GM18499 (cell line): ENCODE data around the gene B4GALT6.
A peak's percentile ranks its signal among the peaks of the same experiment; 100 is the strongest.

Source experiments
- ATAC-seq: cut with Tn5 transposase; IDR thresholded peaks from one replicate; pipeline ENCODE4 v1.9.1; 2021; ENCODE audit warnings: moderate number of reproducible peaks; ENCODE audit not compliant: insufficient read depth, unreplicated experiment

B4GALT6 gene

DNA sequence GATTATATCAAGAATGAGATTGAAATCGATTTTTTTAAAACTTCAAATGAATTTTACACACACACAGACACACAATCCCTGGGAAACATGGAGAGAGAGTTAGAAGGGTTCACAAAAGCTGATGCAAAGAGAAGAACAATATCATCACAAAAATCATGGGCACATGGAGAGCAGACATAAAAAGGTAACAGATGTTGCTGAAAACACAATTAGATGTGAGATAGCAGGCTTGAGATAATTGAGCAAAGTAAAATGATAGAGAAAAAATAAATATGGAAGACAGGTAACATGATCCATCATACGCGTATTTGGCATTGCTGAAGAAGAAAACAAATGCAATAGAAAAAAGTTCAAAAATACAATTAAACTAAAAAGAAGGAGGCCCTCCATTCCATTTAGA is 11.6 kb upstream of the B4GALT6 start:
- no peak for ATAC-seq

- no peak for ATAC-seq
These were observed 9.9 kb upstream of the B4GALT6 start for GRCh38 chr18:31694297-31694696.

- no peak for ATAC-seq
These were observed 4.2 kb upstream of the B4GALT6 start for GRCh38 chr18:31688606-31689005.

GRCh38 chr18:31686986-31687928 is 2.9 kb upstream of the B4GALT6 start:
- no peak for ATAC-seq

GRCh38 chr18:31686572-31686971 is 2.2 kb upstream of the B4GALT6 start:
- no peak for ATAC-seq

- ATAC-seq = peak; percentile 29
These were observed 1.0 kb upstream of the B4GALT6 start for GRCh38 chr18:31685097-31686082.

DNA sequence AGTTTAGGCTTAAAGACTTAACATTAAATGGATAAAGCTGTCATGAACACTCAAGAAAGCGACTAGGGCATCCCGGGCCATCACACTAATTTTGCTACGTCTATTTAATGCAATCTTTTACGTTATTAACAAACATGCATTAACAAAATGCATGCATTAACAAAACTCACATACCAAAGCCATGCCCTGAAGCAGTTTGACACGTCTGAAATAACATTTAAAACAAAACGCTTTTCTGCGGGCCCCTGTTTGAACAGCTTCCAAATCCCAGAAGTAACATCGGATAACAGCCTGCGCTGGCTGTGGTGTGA is 458 bp downstream of the B4GALT6 start:
- ATAC-seq = no peak

DNA sequence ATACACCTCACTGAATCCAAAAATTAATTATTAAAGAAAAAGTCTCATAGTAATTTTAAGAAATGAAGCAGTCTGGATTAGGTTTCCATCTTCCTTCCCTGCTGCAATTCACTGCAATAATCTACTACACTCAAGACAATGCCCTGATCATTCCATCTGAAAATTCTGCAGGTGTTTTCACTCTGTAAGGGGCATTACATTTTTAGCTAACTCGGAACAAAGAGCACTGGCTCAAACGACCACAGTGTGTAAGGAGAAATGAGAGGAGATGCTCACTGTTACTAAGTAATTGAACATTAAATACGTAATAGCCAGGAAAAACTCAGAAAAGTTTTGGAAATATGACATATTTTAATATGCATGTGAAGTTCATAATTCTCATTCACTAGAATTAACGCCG is 1.3 kb downstream of the B4GALT6 start:
- ATAC-seq = no peak

DNA sequence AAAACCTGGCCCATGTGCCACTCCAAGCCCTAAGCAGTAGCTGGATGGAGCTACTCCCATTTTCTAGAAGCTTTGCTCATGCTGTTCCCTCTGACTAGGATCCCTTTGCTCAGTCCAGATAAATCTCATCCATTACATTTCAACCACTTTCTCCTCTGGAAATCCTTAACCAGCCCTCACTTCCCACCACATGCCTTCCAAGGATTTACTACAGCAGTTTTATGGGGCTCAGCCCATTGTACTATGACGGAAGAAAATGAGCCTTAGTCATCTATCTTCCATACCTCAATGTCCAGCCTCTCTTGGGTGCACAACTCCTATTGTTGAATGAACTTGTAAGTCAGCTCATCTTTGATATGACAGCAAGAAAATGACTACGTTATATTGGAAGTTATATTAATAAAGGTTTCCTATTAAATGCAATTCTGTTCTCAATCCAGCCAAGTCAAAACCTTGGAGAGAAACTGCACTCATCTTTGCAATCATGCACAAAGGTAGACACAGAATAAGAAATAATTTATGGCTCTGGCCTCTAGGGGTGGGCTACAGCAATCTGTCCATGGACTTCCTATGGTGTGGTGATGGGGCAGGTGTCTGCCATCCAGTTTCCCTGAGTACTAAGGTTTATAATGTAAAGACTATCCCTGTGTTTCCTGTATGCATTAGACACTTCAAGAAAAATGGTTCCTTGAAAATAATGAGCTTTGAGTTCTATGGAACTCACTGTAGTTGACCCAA is 3.4 kb downstream of the B4GALT6 start:
- peak; percentile 36 for ATAC-seq

- no peak for ATAC-seq
These were observed 4.0 kb downstream of the B4GALT6 start for GRCh38 chr18:31680433-31680811.

DNA sequence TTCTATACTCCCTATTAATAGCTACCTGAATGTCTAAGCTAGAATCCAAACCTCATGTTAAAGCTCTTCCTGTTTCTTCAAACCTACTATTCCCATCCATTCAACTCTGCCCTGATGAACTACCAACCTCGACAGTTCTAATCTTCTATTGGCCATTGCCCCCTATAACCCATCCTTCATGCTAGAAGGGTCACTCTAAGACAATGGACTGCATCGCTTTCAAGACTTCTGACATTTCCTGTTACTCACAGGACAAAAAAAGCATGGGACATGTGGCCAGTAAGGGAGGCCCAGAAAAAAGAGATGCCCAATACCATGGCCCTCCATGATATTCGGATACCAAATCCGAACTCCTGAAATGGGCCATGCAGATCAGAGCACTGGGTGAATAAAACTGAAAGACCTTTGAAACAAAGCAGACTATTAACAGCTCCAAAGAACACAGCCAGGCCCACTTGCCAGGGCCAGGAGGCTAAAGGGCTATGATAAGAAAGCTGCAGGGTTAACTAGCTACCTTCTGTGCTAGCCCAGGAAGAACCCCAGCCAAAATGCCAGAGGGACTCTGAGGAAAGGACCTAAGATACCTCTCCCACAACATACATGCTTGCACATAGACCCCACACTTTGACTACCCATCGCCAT is 4.5 kb downstream of the B4GALT6 start:
- ATAC-seq = no peak

DNA sequence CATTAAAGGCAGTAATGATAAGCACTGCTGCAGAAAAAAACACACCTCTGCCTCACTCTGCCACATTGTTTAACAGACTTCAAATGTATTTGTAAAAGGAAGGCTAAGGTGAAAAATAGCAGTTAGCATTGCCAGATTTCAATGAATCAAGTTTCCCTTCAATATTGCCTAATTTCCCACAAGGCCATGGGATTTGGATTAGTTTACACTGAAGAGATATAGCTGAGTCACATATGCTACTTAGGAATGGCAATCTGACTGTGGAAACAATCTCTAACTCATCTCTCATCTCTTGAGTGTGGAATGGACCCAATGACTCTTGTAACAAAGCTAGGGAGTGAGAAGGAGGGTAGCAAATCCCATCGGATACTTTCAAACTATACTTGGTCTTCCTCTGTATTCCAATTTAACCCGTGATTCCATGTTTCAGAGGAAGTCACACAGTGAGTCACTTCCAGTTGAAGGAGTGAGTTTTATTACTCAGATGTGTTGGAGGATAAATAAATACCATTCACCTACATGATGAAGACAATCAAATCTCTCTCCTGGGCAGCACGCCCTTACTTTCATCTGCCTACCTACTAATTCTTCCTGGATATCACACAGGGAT is 5.1 kb downstream of the B4GALT6 start:
- no peak for ATAC-seq

- ATAC-seq = no peak
These were observed 6.0 kb downstream of the B4GALT6 start for GRCh38 chr18:31678425-31678824.

DNA sequence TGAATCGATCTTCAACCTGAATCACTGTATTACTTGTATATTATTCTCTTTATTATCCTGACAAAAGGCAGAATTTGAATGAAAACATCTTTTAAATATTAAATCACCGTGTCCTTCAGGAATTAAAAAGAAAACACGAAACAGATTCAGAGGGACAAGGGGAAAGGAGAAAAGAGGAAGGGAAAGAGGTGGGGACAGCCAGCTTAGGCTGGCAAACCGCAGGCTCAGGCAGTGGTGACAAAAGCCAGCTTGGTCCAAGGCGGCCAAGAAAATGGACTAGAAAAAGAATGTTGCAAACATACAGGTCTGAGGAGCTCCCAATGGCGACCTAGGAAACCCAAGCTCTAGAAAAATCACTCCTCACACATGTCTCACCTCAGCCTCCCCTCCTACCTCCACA is 6.8 kb downstream of the B4GALT6 start:
- no peak for ATAC-seq

GRCh38 chr18:31675404-31675803 is 9.0 kb downstream of the B4GALT6 start:
- no peak for ATAC-seq

DNA sequence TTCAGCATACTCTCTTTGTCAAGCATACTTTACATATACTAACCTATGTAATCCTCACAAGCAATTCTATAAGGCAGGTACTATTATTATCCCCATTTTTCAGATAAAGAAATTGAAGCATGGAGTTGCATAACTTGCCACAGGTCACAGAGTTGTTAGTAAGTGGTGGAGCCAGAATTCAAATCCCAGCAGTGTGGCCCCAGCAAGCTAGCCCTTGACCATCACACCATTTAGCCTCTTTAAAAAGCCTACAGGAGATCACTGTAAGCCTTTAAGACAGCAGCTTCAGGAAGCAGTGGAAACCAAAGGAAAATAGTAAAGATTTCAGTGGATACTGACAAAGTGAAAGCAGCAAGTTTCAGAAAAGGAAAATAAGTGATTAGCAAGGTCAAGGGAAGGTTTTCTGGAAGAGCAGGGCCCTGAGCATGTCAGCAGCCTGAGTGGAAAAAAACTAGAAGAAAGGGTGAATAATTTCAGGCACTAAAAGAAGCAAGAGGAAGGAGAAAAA is 11.7 kb downstream of the B4GALT6 start:
- ATAC-seq = no peak

- no peak for ATAC-seq
These were observed 12.4 kb downstream of the B4GALT6 start for GRCh38 chr18:31671951-31672350.

GRCh38 chr18:31669541-31669940 is 14.8 kb downstream of the B4GALT6 start:
- ATAC-seq = no peak

- no peak for ATAC-seq
These were observed 17.2 kb downstream of the B4GALT6 start for GRCh38 chr18:31667185-31667584.
